Mesodermal cell (in vitro differentiated cells): Measurements from ENCODE around the gene H2BK1.

Source experiments
- H3K27ac ChIP-seq: 2 replicates; pipeline ENCODE4 v1.7.0; 2013; ENCODE audit warnings: mild to moderate bottlenecking, low read depth, low read length, moderate library complexity; ENCODE audit not compliant: severe bottlenecking
- H3K36me3 ChIP-seq: 2 replicates; pipeline ENCODE4 v1.7.1; 2013; ENCODE audit warnings: mild to moderate bottlenecking, low read length, moderate library complexity; ENCODE audit not compliant: control insufficient read depth, insufficient read depth
- H3K4me1 ChIP-seq: one replicate; pipeline ENCODE4 v1.7.1; 2013; ENCODE audit warnings: mild to moderate bottlenecking, low read length; ENCODE audit not compliant: insufficient read depth, control insufficient read depth, poor library complexity, severe bottlenecking
- H3K4me3 ChIP-seq: 2 replicates; pipeline ENCODE4 v1.7.0; 2013; ENCODE audit warnings: low read length, control low read depth, mild to moderate bottlenecking; ENCODE audit not compliant: insufficient read depth, poor library complexity, severe bottlenecking; ENCODE audit errors: extremely low read depth
- H3K9me3 ChIP-seq: 2 replicates; pipeline ENCODE4 v1.7.1; 2013; ENCODE audit warnings: mild to moderate bottlenecking, low read length, moderate library complexity; ENCODE audit not compliant: control insufficient read depth
- WGBS, 2 experiments: methylation state at CpG; one replicate each; pipeline ENCODE4 v1.1.5; 2013; ENCODE audit warnings: missing lambda C conversion rate in 2 of 2; ENCODE audit not compliant: insufficient coverage in 2 of 2; 5-methylcytosine and 5-hydroxymethylcytosine counted together

Gene H2BK1

DNA sequence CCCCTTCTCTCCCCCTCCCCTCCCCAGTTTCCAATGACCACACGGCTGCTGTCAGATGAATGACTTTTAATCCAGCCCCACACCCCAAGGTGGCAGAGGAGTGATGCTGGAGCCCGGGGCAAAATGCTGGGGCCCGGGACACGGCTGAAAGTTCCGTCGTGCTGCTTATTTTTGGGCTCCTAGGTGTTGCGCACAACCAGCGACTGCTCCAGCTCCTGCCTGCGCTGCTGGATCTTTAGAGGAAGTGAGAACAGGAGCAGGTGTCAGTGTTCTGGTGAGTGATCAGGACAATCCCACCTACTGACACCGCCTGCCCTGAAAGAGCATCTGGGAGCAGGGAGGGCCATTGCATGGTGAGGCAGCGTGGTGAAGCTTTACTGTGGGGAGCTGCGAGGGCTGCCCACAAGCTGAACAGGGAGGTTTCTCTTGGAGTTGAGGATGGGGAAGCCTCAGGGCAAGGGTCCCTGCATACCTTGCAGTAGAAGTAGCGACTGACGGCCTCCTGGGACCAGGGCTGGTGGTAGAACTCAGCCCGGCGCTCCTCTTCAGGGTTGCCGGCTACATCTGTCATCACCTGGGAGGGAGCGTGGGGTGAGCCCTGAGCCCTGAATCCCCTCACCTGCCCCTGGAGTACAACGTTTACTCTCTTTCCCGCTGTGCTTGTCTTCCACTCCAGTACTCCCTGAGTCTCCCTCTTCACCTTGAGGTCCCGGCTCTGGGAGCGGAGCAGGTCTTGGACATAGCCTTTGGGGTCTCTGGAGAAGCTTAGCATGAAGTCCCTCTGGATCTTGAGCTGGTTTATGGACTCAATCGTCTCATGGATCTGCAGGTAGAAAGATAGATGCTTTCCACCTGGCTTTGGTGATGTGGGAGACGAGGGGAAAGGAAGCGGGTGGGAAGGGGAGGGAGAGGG is 28.9 kb upstream of the H2BK1 start:
- Histone ChIP-seq H3K27ac (no peak overlapping the region), H3K4me3 (no peak overlapping the region), H3K4me1 (no peaks in the 10 kb centered on the region), H3K36me3 (peaks cover 80% of the 10 kb centered on the region), H3K9me3 (no peaks in the 10 kb centered on the region)
- 96% methylated on average over 19 to 25 of the region's 25 CpGs for WGBS, 2 experiments

DNA sequence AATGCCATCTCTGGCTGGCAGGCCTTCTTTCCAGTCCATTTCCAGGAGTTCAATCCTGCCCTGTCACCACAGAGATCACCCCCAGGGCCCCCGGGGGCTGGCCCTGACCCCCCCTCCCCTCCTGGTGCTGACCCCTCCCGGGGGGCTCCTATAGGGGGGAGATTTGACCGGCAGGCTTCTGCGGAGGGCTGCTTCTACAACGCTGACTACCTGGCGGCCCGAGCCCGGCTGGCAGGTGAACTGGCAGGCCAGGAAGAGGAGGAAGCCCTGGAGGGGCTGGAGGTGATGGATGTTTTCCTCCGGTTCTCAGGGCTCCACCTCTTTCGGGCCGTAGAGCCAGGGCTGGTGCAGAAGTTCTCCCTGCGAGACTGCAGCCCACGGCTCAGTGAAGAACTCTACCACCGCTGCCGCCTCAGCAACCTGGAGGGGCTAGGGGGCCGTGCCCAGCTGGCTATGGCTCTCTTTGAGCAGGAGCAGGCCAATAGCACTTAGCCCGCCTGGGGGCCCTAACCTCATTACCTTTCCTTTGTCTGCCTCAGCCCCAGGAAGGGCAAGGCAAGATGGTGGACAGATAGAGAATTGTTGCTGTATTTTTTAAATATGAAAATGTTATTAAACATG is 28.0 kb upstream of the H2BK1 start:
- Histone ChIP-seq H3K4me1 (peaks cover 6% of the 10 kb centered on the region), H3K4me3 (no peak overlapping the region), H3K9me3 (no peaks in the 10 kb centered on the region), H3K36me3 (peaks cover 83% of the 10 kb centered on the region), H3K27ac (no peak overlapping the region)
- WGBS, 2 experiments: 88 to 94% methylated on average over 10 to 13 of the region's 17 CpGs

DNA sequence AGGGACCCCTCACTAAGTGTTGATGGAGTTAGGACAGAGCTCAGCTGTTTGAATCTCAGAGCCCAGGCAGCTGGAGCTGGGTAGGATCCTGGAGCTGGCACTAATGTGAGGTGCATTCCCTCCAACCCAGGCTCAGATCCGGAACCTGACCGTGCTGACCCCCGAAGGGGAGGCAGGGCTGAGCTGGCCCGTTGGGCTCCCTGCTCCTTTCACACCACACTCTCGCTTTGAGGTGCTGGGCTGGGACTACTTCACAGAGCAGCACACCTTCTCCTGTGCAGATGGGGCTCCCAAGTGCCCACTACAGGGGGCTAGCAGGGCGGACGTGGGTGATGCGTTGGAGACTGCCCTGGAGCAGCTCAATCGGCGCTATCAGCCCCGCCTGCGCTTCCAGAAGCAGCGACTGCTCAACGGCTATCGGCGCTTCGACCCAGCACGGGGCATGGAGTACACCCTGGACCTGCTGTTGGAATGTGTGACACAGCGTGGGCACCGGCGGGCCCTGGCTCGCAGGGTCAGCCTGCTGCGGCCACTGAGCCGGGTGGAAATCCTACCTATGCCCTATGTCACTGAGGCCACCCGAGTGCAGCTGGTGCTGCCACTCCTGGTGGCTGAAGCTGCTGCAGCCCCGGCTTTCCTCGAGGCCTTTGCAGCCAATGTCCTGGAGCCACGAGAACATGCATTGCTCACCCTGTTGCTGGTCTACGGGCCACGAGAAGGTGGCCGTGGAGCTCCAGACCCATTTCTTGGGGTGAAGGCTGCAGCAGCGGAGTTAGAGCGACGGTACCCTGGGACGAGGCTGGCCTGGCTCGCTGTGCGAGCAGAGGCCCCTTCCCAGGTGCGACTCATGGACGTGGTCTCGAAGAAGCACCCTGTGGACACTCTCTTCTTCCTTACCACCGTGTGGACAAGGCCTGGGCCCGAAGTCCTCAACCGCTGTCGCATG is 27.2 kb upstream of the H2BK1 start:
- H3K9me3 ChIP-seq: no peaks in the 10 kb centered on the region
- peaks cover 81% of the 10 kb centered on the region for H3K36me3 ChIP-seq

DNA sequence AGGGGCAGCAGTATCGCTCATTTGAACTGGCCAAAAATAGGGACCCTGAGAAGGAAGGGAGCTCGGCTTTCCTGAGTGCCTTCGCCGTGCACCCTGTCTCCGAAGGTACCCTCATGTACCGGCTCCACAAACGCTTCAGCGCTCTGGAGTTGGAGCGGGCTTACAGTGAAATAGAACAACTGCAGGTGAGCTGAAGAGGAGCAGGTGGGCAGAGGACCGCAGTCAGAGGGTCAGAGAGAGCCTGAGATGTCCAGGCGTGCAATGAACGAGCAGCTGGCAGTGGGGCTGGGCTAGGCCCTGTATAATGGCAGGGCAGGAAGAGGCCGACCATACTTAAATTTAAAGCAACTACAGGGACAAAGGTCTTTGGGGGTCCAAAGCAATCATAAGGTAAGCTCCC is 26.1 kb upstream of the H2BK1 start:
- Histone ChIP-seq H3K27ac (no peak overlapping the region), H3K4me1 (peaks cover 6% of the 10 kb centered on the region), H3K9me3 (no peaks in the 10 kb centered on the region), H3K36me3 (peaks cover 76% of the 10 kb centered on the region), H3K4me3 (no peak overlapping the region)
- 96 to 97% methylated on average over 13 of the region's 13 CpGs for WGBS, 2 experiments

More for the DNA sequence above, 27.2 kb upstream of the H2BK1 start:
- Histone ChIP-seq H3K4me3 (no peak overlapping the region), H3K4me1 (peaks cover 6% of the 10 kb centered on the region), H3K27ac (no peak overlapping the region)
- 96% methylated on average over 39 to 44 of the region's 44 CpGs for WGBS, 2 experiments

DNA sequence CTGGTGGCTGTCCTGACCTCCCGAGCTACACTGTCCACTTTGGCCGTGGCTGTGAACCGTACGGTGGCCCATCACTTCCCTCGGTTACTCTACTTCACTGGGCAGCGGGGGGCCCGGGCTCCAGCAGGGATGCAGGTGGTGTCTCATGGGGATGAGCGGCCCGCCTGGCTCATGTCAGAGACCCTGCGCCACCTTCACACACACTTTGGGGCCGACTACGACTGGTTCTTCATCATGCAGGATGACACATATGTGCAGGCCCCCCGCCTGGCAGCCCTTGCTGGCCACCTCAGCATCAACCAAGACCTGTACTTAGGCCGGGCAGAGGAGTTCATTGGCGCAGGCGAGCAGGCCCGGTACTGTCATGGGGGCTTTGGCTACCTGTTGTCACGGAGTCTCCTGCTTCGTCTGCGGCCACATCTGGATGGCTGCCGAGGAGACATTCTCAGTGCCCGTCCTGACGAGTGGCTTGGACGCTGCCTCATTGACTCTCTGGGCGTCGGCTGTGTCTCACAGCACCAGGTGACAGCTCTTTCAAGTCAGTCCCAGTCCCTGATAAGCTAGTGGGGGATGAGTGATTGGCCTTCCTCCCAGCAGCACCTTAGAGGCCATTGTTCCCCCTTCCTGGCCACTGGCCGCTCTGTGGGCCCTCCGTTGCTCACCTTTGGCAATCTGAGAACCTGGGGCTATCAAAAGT is 25.0 kb upstream of the H2BK1 start:
- peaks cover 64% of the 10 kb centered on the region for H3K36me3 ChIP-seq
- no peaks in the 10 kb centered on the region for H3K9me3 ChIP-seq
- H3K27ac ChIP-seq: no peak overlapping the region
- 96 to 98% methylated on average over 24 to 26 of the region's 28 CpGs for WGBS, 2 experiments
- no peak overlapping the region for H3K4me3 ChIP-seq
- H3K4me1 ChIP-seq: peaks cover 6% of the 10 kb centered on the region

DNA sequence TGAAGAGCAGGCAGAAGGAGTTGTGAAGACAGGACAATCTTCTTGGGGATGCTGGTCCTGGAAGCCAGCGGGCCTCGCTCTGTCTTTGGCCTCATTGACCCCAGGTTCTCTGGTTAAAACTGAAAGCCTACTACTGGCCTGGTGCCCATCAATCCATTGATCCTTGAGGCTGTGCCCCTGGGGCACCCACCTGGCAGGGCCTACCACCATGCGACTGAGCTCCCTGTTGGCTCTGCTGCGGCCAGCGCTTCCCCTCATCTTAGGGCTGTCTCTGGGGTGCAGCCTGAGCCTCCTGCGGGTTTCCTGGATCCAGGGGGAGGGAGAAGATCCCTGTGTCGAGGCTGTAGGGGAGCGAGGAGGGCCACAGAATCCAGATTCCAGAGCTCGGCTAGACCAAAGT is 23.5 kb upstream of the H2BK1 start:
- H3K36me3 ChIP-seq: peaks cover 50% of the 10 kb centered on the region
- H3K4me3 ChIP-seq: peak overlapping the region; percentile 82
- H3K9me3 ChIP-seq: no peaks in the 10 kb centered on the region
- 89 to 90% methylated on average over 4 to 7 of the region's 9 CpGs for WGBS, 2 experiments
- no peak overlapping the region for H3K27ac ChIP-seq
- peaks cover 6% of the 10 kb centered on the region for H3K4me1 ChIP-seq

DNA sequence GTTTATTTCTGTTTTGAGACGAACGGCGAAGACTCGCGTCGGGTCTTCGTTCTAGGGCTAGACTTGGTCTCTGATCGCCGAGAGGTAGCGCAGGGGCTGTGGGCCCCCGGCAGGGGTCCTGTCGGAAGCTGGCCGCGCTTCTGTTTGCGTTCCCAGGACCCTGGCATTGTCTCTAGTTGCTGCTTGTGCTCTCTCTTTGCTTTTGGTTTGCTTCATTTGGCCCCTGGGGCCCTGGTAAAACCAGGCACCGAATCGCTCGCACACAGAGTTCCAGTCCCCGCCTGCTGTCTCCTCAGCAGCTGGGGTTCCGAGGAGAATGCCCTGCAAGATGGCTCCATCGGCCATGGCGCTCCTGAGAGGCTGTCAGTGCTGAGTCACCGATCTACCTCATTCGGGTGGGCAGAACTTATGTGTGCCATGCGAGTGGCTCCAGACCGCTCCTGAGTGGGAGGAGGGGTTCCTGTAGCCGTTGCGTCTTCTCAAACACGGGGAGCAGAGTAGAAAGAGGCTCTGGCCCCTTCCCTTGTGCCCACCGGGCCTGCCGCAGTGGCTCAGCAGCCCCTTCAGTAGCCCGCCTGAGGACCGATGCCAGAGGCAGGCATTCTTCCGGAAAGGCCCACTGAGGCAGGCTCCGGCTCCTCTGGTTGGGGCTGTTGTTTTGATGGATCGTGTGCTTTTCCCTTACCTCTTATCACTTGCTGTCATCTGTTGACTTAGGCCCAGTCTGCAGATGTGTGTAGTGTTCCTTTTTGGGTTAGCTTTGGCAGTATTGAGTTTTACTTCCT is 22.8 kb upstream of the H2BK1 start:
- Histone ChIP-seq H3K36me3 (peaks cover 43% of the 10 kb centered on the region), H3K27ac (peak overlapping the region; percentile 61), H3K4me1 (peaks cover 9% of the 10 kb centered on the region), H3K9me3 (no peaks in the 10 kb centered on the region), H3K4me3 (peak overlapping the region; percentile 82)
- 13 to 15% methylated on average over 34 to 35 of the region's 36 CpGs for WGBS, 2 experiments

DNA sequence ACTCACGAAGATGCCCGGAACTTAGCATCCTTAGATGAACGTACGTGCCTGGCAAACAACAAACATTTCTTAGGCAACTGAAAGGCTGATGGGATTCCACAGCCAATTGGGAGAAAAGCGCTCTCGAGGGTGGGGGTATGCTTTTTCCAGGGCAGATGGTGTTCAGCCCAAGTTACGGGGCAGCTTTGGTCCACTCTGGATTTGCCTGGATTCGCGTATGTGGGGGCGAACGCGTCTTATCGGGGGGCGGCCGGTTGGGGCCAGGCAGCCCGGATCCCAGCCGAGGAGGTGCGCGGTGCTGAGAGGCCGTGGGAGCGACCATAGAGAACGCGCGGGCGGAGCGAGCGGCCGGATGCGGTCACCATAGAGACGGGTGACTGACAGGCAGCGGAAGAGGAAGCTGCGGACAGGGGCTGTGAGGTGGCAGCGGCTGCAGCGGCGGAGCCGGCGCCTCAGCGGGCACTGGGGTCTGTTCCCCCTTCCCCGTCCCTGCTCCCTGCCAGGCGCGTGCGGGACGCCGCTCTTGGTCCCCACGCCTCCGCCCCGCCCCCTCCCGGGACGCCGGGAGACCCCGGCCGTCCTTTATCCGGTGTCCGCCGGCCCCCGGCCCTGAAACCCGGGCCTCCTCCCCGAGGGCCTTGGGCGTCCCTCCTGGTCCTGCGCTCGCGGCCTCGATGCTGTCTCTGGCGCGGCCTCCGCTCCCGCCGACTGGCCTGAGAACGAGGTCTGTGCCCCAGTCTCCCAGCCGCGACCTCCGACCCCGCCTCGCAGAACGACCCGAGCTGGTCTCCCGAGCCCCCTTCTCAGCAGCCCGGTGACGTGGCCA is 22.0 kb upstream of the H2BK1 start, which contains the start of gene CHPF2:
CHPF2 (plus strand) TSS at position 393 of the 826 bp plus-strand sequence. CDS start 1,529 bp downstream, outside the sequence.
- Histone ChIP-seq H3K27ac (peak within 1 kb of the TSS; percentile 61), H3K36me3 (peaks cover 35% of the 10 kb centered on the region), H3K4me1 (peaks cover 13% of the 10 kb centered on the region), H3K9me3 (no peaks in the 10 kb centered on the region), H3K4me3 (peak within 1 kb of the TSS; percentile 82)
- 1% methylated on average over 55 to 77 of the region's 79 CpGs for WGBS, 2 experiments

DNA sequence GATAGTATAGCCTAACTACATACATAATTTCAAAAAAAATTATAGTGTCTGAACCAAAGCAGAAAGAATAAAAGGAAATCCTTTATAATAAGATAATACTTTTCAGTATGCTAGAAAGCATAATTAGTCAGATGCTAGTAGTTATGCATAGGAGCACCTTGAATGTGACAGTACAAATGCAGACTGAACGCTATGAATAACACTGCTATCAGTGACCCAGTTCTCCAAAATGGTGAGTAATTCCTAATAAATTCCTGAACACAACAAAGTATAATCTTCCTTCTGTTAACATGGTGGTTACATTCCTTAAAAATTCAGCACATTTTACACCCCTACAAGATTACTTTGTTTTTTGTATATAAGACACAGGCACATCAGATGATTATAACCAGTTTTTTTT is 20.8 kb upstream of the H2BK1 start:
- no peak overlapping the region for H3K27ac ChIP-seq
- WGBS, 2 experiments: no CpG with 5 or more reads among the region's 1 CpG
- H3K4me1 ChIP-seq: peaks cover 14% of the 10 kb centered on the region
- H3K36me3 ChIP-seq: peaks cover 23% of the 10 kb centered on the region
- H3K9me3 ChIP-seq: no peaks in the 10 kb centered on the region
- no peak overlapping the region for H3K4me3 ChIP-seq
